Parathyroid adenoma (tissue), 2 donors: ENCODE results near the gene CNNM4.

Experiments
- H2AFZ ChIP-seq: fragments of 300-600 bp; sonication (generic); one replicate; pipeline ENCODE4 v1.7.0; 2017; ENCODE audit warnings: antibody characterized with exemption, mild to moderate bottlenecking
- H3K27ac ChIP-seq: fragments of 300-600 bp; sonication (generic); one replicate; pipeline ENCODE4 v1.7.0; 2017
- H3K27me3 ChIP-seq: fragments of 300-600 bp; sonication (generic); one replicate; pipeline ENCODE4 v1.7.0; 2017; ENCODE audit warnings: low read length; ENCODE audit not compliant: control insufficient read depth, insufficient read depth
- H3K36me3 ChIP-seq: fragments of 300-600 bp; sonication (generic); one replicate; pipeline ENCODE4 v1.7.0; 2017; ENCODE audit warnings: low read length; ENCODE audit not compliant: control insufficient read depth, insufficient read depth
- H3K4me1 ChIP-seq: fragments of 300-600 bp; sonication (generic); one replicate; pipeline ENCODE4 v1.7.0; 2017; ENCODE audit warnings: control low read depth
- H3K4me2 ChIP-seq: fragments of 300-600 bp; sonication (generic); one replicate; pipeline ENCODE4 v1.7.0; 2017; ENCODE audit warnings: low read length
- H3K4me3 ChIP-seq: fragments of 300-600 bp; sonication (generic); one replicate; pipeline ENCODE4 v1.7.0; 2017; ENCODE audit warnings: low read depth, low read length
- H3K79me2 ChIP-seq: fragments of 300-600 bp; sonication (generic); one replicate; pipeline ENCODE4 v1.7.0; 2017; ENCODE audit warnings: control low read depth
- H3K9ac ChIP-seq: fragments of 300-600 bp; sonication (generic); one replicate; pipeline ENCODE4 v1.7.0; 2017; ENCODE audit warnings: mild to moderate bottlenecking
- H3K9me3 ChIP-seq: fragments of 300-600 bp; sonication (generic); one replicate; pipeline ENCODE4 v1.7.0; 2017; ENCODE audit warnings: low read length; ENCODE audit not compliant: control insufficient read depth
- TF ChIP-seq, protein P1 (sequence below): fragments of 300-600 bp; sonication (generic); IDR thresholded peaks from one replicate; pipeline ENCODE4 v1.7.0; 2017; ENCODE audit warnings: antibody characterized with exemption, mild to moderate bottlenecking
- donor health status: primary hyperparathyroidism.

CNNM4 gene

DNA sequence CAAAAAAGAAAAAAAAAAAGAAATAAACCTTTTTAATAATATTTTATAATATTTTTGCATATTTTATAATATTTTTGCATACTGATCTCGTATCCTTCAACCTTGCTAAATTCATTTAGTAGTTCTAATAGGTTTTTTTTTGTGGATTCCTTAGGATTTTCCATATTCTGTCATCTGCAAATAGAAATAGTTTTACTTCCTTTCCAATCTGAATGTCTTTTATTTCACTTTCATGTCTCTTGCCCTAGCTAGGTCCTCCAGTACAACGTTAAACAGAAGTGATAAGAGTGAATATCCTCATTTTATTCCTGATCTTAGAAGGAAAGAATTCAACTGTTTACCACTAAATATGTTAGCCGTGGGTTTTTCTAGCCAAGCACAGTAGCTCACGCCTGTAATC, 34.6 kb upstream of the CNNM4 start:
- TF ChIP-seq, protein P1, sequence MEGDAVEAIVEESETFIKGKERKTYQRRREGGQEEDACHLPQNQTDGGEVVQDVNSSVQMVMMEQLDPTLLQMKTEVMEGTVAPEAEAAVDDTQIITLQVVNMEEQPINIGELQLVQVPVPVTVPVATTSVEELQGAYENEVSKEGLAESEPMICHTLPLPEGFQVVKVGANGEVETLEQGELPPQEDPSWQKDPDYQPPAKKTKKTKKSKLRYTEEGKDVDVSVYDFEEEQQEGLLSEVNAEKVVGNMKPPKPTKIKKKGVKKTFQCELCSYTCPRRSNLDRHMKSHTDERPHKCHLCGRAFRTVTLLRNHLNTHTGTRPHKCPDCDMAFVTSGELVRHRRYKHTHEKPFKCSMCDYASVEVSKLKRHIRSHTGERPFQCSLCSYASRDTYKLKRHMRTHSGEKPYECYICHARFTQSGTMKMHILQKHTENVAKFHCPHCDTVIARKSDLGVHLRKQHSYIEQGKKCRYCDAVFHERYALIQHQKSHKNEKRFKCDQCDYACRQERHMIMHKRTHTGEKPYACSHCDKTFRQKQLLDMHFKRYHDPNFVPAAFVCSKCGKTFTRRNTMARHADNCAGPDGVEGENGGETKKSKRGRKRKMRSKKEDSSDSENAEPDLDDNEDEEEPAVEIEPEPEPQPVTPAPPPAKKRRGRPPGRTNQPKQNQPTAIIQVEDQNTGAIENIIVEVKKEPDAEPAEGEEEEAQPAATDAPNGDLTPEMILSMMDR = no peak
- Histone ChIP-seq H2AFZ (no peak overlapping the region), H3K9me3 (no peaks in the 10 kb centered on the region), H3K27ac (no peak overlapping the region), H3K4me2 (no peak overlapping the region), H3K9ac (no peak overlapping the region), H3K4me3 (no peak overlapping the region), H3K79me2 (no peaks in the 10 kb centered on the region), H3K27me3 (no peaks in the 10 kb centered on the region), H3K36me3 (no peaks in the 10 kb centered on the region), H3K4me1 (no peaks in the 10 kb centered on the region)

DNA sequence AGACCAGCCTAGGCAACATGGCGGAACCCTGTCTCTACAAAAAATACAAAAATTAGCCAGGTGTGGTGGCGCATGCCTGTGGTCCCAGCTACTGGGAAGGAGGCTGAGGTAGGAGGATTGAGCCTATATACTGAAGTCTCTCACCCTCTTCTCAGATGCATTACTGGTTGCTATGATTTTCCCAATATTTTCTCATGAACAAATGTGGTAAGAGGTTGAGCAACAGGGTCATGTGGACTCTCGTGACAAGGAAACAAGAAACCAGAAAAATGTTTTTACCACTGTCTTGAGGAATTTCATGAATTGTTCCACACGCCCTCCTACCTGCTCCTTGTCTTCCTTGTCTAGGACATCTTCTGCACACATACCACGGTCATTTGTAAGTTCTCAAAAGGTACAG, 33.3 kb upstream of the CNNM4 start:
- H3K9ac ChIP-seq = no peak overlapping the region
- no peak overlapping the region for H2AFZ ChIP-seq
- no peak overlapping the region for H3K4me3 ChIP-seq
- H3K27me3 ChIP-seq = no peaks in the 10 kb centered on the region
- no peaks in the 10 kb centered on the region for H3K9me3 ChIP-seq
- TF ChIP-seq, protein P1 = no peak
- H3K4me1 ChIP-seq = no peaks in the 10 kb centered on the region
- no peak overlapping the region for H3K27ac ChIP-seq
- no peaks in the 10 kb centered on the region for H3K36me3 ChIP-seq
- no peak overlapping the region for H3K4me2 ChIP-seq
- H3K79me2 ChIP-seq = no peaks in the 10 kb centered on the region

DNA sequence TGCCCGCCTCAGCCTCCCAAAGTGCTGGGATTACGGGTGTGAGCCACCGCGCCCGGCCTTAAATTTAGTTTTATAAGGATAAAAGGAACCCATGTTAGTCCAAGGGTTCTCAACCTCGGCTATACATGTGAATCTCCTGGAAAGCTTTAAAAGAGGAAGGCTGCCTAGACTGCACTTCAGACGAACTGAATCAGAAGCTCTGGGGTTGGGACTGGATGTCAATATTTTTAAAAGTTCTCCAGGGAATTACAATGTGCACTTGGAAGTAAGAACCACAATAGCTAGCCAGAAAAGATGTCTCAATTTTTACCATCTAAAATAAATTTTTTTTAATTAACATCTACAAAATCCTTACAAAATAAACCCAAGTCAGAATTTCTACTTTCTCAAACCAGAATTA, 31.0 kb upstream of the CNNM4 start:
- Histone ChIP-seq H2AFZ (no peak overlapping the region), H3K27me3 (no peaks in the 10 kb centered on the region), H3K4me3 (no peak overlapping the region), H3K36me3 (no peaks in the 10 kb centered on the region), H3K4me2 (no peak overlapping the region), H3K9ac (no peak overlapping the region), H3K4me1 (no peaks in the 10 kb centered on the region), H3K9me3 (no peaks in the 10 kb centered on the region), H3K79me2 (no peaks in the 10 kb centered on the region), H3K27ac (no peak overlapping the region)
- TF ChIP-seq, protein P1 = no peak

DNA sequence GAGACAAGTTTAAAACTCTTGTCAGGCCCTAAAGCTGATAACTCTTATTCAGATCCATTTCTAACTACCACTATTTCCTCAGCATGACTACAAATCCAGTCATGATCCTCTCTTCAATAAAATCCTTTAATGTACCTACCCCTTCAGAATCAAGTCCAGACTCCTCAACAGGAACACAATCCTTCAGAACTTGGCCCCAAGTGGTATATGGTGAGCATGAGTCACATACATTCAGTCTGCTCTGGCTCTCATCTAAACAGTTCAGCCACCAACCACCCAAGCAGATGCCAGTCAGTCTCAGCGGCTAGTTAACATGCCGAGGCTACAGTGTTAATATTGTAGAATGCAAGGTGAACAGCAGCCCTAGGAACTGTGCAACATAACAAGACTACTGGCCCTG, 30.5 kb upstream of the CNNM4 start:
- Histone ChIP-seq H3K36me3 (no peaks in the 10 kb centered on the region), H2AFZ (no peak overlapping the region), H3K79me2 (no peaks in the 10 kb centered on the region), H3K4me3 (no peak overlapping the region), H3K4me1 (no peaks in the 10 kb centered on the region), H3K27ac (no peak overlapping the region), H3K9me3 (no peaks in the 10 kb centered on the region), H3K4me2 (no peak overlapping the region), H3K27me3 (no peaks in the 10 kb centered on the region), H3K9ac (no peak overlapping the region)
- TF ChIP-seq, protein P1 = no peak

DNA sequence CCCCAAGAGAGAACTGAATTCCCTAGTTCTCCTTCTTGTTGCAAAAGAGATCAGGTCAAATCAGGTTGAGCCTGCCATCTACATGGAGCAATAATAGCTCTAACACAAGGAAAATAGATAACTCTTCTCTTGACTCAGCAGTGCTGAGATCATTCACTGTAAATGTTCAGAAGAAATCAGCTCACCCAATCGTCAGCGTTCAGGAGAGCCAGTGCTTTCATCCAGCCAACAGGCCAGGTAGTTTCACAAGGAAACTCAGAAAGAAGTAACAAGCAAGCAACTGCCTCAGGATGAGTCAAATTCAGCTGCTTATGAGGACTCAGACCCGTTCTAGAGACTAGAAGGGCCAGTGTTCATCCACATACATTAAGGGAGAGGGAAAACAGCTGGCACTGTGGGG, 26.8 kb upstream of the CNNM4 start:
- TF ChIP-seq, protein P1 = no peak
- Histone ChIP-seq H3K36me3 (no peaks in the 10 kb centered on the region), H3K27ac (no peak overlapping the region), H3K4me2 (no peak overlapping the region), H3K4me3 (no peak overlapping the region), H3K79me2 (no peaks in the 10 kb centered on the region), H3K27me3 (no peaks in the 10 kb centered on the region), H3K9ac (no peak overlapping the region), H3K4me1 (no peaks in the 10 kb centered on the region), H3K9me3 (no peaks in the 10 kb centered on the region), H2AFZ (no peak overlapping the region)
